ENCODE data around the gene RET.

The RET gene

DNA sequence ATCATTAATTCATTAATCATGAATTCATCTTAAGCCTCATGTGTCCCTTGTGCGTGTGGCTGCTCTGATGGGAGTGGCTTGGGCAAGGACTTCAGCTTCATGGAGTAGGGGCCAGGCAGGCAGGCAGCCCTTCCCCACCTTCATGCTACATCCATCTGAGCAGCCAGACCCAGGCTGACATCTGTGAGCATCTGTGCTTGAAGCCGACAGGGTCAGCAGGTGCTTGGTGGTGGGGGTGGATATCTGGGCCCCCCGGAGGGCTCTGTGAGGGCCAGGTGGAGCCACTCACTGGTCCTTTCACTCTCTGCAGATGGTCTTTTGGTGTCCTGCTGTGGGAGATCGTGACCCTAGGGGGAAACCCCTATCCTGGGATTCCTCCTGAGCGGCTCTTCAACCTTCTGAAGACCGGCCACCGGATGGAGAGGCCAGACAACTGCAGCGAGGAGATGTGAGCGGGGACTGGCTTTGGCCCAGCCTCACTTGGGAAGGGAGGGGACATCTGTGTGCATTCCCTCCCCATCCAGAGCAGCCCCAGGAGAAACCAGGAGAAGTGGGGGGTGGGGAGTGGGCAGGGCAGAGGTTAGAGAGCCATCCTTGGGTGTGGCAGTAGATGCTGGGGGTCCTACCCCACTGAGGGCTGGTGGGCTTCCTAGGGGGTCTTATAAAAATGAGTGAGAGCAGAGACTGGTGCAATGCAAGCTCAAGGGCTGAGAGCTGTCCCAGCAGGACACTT lies 46.7 kb downstream of the RET start:
- no peak for DNase-seq

- DNase-seq = no peak
Observed at GRCh38 chr10:43124094-43124521, 47.2 kb downstream of the RET start.

DNA sequence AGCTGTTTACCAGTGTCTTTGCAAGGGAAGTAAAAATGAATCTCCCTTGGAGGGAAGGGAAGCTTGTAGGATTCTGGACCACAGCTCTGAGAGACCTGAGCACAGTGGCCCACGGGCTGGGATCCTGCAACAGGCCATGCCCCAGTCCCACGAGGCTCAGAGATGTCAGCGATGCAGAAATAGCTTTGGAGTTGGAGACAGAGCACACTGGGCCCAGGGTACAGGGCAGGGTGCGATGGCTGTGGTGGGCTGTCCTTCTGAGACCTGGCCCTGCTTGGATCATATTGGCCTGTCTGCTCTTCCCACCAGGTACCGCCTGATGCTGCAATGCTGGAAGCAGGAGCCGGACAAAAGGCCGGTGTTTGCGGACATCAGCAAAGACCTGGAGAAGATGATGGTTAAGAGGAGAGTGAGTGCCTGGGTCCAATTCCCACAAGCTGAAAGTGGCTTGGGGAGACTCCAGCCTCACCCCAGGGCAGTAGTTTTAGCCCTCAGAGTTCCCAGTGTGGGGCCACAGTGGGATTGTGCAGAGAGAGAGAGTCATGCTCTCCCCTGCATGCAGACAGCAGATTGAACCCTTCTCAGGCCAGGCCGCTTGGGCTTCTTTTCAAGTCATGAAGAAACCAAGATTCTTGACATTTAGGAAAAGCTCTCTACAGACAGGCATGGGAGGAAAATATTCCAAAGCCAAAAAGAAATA lies 47.9 kb downstream of the RET start:
- no peak for DNase-seq

GRCh38 chr10:43125274-43125845 lies 48.5 kb downstream of the RET start:
- no peak for DNase-seq

DNA sequence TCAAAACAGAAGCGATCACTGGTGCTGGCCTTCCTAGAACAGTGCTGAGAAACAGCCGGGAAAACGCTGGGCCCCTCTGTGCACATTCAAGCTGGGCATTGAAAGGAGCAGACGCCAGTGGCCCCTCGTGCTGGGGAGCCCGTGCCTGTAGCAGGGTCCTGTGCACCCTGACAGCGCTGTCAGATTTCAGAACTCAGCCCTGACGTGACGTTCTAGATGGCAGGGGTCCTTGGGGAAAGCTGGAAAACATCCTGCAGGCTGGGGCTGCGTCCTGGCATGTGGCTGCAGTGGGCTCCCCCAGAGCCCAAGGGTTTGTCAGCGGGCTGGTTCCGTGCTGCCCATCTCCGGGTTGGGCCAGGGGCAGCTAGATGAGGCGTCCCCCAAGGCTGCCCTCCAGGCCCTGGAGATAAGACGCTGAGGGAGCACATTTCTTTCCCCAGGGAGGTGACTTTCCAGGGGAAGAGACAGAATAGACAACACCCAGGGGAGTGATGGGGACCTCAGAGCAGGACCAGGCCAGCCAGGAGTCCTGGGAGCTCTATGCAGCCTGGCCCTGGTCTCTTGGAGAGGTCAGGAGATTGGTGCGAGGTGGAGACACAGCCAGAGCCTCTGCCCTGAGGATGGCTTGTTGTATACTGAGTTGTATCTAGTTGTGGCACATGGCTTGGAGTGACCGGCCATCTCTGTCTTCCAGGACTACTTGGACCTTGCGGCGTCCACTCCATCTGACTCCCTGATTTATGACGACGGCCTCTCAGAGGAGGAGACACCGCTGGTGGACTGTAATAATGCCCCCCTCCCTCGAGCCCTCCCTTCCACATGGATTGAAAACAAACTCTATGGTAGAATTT lies 49.2 kb downstream of the RET start:
- no peak for DNase-seq

DNA sequence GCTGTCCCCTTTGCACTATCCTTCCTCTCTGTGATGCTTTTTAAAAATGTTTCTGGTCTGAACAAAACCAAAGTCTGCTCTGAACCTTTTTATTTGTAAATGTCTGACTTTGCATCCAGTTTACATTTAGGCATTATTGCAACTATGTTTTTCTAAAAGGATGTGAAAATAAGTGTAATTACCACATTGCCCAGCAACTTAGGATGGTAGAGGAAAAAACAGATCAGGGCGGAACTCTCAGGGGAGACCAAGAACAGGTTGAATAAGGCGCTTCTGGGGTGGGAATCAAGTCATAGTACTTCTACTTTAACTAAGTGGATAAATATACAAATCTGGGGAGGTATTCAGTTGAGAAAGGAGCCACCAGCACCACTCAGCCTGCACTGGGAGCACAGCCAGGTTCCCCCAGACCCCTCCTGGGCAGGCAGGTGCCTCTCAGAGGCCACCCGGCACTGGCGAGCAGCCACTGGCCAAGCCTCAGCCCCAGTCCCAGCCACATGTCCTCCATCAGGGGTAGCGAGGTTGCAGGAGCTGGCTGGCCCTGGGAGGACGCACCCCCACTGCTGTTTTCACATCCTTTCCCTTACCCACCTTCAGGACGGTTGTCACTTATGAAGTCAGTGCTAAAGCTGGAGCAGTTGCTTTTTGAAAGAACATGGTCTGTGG lies 50.0 kb downstream of the RET start:
- no peak for DNase-seq

GRCh38 chr10:43127442-43127841 lies 50.6 kb downstream of the RET start:
- no peak for DNase-seq

GRCh38 chr10:43128331-43128730 lies 51.5 kb downstream of the RET start:
- DNase-seq = no peak

GRCh38 chr10:43128958-43129706 lies 52.3 kb downstream of the RET start:
- no peak for DNase-seq

- DNase-seq = no peak
Observed at GRCh38 chr10:43130770-43131171, 53.9 kb downstream of the RET start.

- no peak for DNase-seq
Observed at GRCh38 chr10:43131256-43131655, 54.4 kb downstream of the RET start.

GRCh38 chr10:43131906-43132305 lies 55.0 kb downstream of the RET start:
- DNase-seq = no peak

GRCh38 chr10:43132867-43133787 lies 56.3 kb downstream of the RET start:
- no peak for DNase-seq

DNA sequence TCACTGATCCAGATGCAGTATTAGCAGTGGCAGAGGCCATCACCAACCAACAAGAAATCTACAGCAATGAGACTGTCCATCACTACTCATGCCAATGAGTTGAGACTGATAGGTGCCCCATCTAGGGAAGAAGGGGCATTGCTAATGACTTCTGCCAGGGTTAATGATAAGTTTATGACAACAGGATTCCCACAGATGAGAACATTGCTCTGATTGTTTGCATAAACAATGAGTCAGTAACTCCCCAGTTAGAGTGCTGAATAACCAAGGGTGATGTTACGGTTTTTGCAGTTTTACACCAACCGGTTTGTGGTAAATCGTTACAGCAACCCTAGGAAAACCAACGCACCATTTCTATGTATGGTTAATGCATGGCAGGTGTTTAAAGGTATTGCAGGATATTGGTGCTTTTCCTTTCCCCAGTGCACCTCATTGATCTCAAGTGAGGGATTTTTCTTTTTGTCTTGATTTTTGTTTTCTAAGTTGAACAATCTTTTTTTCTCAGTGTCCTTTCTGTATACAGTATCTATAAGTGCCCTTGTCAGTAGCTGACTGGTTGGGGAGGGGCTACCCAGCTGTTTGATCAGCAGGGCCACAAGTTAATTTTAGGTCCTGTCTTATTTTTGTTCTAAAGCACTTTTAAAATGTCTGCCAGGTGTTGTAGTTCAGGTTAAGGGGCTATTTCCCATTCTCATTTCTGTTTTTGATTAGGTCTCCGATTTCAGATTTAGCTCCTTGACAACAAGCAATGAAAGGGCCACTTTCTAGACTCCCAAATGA lies 57.4 kb downstream of the RET start:
- no peak for DNase-seq

DNA sequence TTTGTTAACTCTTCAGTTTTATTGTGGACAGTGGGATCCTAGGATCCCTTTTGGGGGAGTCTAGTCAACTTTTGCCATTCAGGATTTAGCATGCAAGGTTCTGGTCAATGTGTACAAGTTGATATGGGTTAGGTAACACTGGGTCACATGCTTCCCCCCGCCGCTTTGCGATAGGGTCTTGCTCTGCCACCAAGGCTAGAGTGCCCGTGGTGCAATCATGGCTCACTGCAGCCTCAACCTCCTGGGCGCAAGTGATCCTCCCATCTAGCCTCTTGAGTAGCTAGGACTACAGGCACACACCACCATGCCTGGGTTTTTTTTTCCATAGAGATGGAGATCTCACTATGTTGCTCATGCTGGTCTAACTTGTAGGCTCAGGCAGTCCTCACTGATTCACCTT lies 58.2 kb downstream of the RET start:
- no peak for DNase-seq

DNA sequence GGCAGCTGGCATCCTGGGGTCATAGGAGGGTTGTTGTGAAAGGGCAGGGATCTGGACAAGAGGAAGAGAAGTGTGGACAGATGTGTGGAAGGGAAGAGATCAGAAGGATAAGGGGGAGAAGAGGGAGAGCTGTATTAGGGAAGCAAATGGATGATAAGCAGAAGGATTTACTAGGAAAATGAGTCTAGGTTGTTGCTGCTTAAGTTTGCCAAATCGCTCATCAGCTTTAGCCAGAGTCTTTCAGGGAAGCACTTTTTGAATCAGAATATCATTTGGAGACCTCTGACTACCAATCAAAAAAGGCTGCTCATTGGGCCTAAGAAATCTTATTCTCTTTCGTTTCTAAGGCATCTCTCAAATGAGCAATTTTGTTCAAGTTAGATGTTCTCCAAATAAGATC lies 58.8 kb downstream of the RET start:
- DNase-seq = no peak

DNA sequence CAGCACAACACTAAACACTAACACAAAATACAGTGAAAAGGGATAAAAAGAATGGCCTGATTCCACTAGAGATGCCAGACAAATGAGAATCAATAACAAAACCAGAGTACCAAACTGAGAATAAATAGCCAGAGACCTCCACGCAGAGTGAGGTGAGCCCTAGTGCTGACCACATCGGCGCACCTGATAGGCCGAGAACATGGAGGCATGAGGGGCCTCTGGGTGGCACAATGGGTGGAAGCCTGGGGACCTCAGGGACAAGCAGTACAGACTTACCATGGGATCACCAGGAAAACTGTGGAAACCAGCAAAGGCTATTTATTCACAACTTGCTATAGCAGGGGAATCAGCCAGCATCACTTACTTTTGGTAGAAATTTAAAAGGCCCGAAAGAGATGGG lies 59.6 kb downstream of the RET start:
- DNase-seq = no peak

DNA sequence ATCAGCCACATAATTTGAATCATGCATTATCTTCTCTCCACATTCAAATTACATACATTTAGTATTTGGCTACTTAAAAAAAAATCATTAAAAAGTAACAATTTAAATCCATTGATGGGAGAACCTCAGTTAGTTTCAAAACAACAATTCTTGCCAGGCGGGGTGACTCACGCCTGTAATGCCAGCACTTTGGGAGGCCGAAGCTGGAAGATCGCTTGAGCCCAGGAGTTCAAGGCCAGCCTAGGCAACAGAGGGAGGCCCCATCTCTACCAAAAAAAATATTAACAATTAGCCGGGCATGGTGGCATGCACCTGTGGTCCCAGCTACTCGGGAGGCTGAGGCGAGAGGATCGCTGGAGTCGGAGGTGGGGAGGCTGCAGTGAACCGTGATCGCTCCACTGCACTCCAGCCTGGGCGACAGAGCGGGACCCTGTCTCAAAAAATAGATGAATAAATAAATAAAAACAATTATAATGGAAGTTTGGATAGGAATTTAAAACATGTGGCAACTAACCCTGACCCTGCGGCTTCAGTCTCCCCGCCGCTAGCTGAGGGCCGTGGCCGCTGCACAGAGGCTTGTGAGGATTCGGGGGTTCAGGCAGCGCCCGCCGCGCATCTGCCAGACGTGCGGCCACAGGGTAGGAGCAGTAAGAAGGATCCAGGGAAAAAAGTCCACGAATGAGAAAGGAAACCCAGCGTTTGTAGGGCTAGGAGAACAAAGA lies 60.3 kb downstream of the RET start:
- no peak for DNase-seq

DNA sequence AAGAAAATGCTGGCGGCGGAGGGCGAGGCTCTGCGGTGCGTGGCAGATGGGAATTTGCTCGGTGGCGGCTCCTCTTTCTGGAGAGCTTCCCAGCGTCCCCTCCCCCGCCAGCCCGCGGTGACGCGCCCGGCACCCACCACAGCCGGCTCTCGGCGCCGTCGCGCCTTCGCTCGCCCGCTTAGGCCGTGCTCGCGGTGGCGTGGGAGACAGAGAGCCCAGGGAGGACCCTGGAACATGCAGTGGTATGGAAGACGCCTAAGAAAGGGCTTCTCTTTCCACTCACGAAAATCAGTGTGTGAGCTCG lies 60.8 kb downstream of the RET start:
- no peak for DNase-seq

Data from NCI-H748 treated with DMSO at 0.1 percent for 48 hours (cell line).